ENCODE measurements around the gene MTHFSD. TPM values are rescaled to one million over a fixed set of nuclear protein-coding genes. Genes with fewer than 3 reads are reported as not detected.

The MTHFSD gene
- total RNA-seq, 1 donor from 2014 or later: 7.1 TPM

DNA sequence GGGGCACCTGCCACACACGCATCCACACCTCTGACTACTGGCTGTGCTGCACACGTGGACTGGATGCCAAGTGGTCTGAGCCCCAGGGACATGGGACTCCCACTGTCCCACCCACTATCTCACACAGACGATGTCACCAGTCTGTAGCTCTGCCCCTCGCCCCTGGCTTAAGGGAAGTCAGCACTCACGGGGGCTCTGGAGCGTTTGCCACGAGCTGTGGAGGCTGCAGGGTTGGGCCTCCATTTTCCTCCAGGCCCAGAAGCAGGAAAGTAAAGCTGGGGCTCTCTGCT is 22.6 kb downstream of the MTHFSD start:
- no peak overlapping the region for H3K4me3 ChIP-seq (ENCODE audit: low read depth, low read length)
- TF ChIP-seq, protein P1, sequence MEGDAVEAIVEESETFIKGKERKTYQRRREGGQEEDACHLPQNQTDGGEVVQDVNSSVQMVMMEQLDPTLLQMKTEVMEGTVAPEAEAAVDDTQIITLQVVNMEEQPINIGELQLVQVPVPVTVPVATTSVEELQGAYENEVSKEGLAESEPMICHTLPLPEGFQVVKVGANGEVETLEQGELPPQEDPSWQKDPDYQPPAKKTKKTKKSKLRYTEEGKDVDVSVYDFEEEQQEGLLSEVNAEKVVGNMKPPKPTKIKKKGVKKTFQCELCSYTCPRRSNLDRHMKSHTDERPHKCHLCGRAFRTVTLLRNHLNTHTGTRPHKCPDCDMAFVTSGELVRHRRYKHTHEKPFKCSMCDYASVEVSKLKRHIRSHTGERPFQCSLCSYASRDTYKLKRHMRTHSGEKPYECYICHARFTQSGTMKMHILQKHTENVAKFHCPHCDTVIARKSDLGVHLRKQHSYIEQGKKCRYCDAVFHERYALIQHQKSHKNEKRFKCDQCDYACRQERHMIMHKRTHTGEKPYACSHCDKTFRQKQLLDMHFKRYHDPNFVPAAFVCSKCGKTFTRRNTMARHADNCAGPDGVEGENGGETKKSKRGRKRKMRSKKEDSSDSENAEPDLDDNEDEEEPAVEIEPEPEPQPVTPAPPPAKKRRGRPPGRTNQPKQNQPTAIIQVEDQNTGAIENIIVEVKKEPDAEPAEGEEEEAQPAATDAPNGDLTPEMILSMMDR (conservative IDR thresholded peaks at IDR 0.05; ENCODE audit: low read depth, low read length): no peak
- no peak for DNase-seq (ENCODE audit: low read depth)

DNA sequence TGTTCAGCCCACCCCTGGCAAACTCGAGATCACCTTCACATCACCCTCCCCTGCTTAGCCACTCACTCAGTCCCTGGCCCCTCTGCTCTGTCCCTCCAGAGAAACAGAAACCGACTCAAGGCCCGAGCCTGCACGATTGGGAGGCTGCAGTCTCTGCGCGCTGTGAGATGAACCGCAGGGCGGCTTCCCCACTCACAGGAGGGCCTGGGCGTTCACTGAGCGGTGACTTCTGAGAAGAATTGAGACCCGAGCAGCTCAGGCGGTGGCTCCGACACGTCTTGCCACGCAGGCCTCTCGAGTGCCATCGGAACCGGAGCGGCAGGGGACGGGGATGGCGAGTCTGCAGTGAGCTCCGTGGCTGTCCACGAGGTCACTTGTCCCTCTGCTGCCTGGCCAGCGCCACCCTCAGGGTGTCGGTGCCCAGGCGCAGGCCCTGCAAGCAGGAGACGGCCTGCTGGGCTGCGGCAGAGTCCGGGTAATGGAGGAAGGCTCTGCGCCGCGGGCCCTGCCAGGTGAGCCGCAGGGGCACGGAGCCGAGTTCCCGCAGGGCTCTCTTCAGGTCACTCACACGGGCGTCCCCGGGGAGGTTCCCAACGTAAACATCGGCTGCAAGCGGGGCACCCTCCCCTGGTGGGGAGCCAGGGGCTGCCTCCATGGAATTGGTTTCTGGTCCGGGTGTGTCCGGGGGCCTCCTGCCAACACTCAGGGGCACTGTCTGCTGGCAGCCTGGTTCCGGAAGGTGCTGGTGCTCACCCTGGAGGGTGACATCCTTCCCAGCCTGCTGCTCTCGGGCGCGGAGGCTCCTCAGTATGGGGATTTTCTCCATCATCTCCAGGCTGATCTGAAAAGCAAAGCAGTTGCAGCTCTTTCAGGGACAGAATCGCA is 23.2 kb downstream of the MTHFSD start:
- TF ChIP-seq, protein P1 (conservative IDR thresholded peaks at IDR 0.05; ENCODE audit: low read depth, low read length): no peak
- no peak for DNase-seq (ENCODE audit: low read depth)
- H3K4me3 ChIP-seq (ENCODE audit: low read depth, low read length): no peak overlapping the region

DNA sequence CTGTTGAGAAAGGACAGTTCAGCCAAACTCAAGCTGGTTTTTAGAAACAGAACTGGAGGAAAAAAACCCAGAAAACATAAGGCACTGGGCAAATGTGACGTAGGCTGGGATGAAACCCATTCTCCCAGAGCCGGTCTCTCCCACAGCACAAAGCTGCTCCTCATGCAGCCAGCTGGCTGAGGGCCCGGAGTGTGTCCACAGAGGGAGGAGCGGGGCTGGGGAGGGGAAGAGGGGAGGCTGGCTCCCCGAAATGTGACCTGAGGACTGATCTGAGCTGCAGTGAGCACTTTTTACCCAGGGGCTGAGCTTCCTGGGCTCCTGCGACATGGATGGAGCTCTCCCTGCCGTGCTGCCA is 23.9 kb downstream of the MTHFSD start:
- TF ChIP-seq, protein P1 (conservative IDR thresholded peaks at IDR 0.05; ENCODE audit: low read depth, low read length): no peak
- DNase-seq (ENCODE audit: low read depth): no peak

DNA sequence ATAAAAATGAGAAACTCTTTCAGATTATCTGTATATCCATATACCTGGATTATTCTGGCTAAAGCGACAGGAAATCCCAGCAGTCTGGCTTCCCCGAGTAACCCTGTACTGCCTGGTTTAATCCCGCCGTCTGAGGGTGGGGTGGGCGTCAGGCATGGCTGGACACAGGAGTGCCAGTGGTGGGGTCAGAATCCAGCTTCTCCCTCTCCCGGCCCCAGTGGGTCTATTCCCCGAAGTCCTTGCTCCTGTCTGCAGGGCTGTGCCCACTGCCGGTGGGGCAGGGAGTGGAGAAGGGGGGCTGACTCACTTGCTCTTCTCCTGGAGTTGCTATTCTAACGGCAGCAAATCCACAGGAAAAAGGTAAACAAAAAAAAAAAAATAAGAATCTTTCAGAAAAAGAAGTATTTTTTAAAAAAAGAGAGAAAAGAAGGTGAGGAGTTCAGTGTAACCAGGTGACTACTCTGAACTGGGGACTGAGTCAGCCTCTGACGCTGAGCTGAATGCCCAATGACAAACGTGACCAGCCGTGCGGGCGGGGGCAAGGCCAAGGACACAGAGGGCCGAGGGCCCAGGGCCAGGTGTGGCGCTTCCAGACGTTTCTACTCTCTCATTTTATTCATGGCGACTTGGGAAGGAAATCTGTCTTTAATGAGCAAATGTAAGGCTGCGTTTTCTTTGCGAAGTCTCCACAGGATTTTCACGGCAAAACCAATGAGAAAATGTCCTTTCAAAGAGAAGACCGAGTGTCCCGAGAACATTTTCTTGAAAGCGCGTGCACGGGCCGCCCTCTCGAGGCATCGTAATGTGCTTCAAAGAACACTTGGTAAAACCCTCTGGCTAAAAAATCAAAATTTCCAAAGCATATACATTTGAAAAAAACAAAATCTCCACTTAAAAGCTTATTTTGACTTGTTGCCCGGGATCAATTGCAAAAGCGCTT is 24.5 kb downstream of the MTHFSD start:
- H3K4me3 ChIP-seq (ENCODE audit: low read depth, low read length): no peak overlapping the region
- no peak for DNase-seq (ENCODE audit: low read depth)
- TF ChIP-seq, protein P1 (conservative IDR thresholded peaks at IDR 0.05; ENCODE audit: low read depth, low read length): no peak

More for the DNA sequence above, 23.9 kb downstream of the MTHFSD start:
- H3K4me3 ChIP-seq (ENCODE audit: low read depth, low read length): no peak overlapping the region

DNA sequence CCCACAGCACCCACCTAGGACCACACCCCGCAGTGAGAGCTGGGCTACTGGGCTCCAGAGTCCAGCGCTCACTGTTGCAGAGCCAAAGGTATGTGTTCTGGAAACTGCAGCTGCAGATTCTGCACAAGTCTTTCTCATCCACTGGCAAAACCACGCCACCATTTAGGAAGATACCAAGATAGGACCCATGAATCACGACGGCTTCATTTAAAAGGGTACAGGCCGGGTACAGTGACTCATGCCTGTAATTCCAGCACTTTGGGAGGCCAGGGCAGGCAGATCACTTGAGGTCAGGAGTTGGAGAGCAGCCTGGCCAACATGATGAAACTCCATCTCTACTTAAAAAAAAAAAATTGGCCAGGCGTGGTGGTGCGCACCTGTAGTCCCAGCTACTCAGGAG is 25.9 kb downstream of the MTHFSD start:
- DNase-seq (ENCODE audit: low read depth): no peak
- H3K4me3 ChIP-seq (ENCODE audit: low read depth, low read length): no peak overlapping the region
- TF ChIP-seq, protein P1 (conservative IDR thresholded peaks at IDR 0.05; ENCODE audit: low read depth, low read length): no peak

DNA sequence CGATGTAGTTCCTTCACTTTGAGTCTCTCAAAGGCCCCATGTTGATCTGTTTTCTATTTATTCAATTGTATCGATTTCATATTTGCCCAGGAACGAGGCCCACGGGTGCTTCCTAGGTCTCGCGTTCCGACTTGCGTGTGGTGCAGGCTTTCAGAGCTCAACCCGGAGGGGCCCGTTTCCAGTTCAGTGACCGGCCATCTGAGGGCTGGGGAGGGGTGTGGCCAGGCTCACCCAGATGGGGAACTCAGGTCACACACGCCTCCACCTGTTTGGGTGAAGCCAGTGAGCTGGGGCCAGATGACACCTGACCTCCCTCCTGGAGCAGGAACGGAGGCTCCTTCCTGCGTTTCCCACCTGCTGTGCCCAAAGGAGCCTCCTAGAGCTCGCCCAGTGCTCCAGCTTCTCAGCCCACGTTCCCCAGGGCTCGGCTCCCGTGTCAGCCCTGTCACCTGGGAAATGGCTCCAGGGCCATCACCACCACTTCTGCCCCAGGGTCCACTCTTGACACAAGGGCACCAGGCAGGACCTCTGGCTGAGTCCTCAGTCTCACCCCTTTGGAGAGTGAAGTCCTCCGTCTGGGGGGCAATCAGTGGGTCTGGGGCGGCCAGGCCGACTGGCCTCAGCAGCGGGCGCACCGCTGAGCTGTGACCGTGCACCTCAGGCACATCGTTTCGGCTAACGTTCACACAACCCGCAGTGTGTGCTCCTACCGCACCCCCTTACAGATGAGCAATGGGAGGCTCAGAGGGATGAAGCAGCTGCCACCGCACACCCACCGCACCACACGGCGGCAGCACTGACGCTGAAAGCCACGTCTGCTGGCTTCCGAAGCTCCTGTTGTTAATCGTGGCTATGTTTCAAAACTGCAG is 26.7 kb downstream of the MTHFSD start:
- no peak for DNase-seq (ENCODE audit: low read depth)
- no peak overlapping the region for H3K4me3 ChIP-seq (ENCODE audit: low read depth, low read length)
- TF ChIP-seq, protein P1 (conservative IDR thresholded peaks at IDR 0.05; ENCODE audit: low read depth, low read length): no peak

All from epithelial cell of proximal tubule (primary cell).